PC-3 (cell line): ENCODE data around the gene MGAM2. TPM values are rescaled to one million over a fixed set of nuclear protein-coding genes. Genes with fewer than 3 reads are reported as not detected.

ENCODE experiments used
- ATAC-seq: fragments of 200-7000 bp; cut with Tn5 transposase; 2 replicates; pipeline ENCODE4 v1.9.1; 2020; ENCODE audit warnings: mild to moderate bottlenecking, moderate library complexity
- BruUV-seq: library from RNA; stranded (reverse); fragments of 400-500 nt; replicated peaks from 2 replicates; lab custom pipeline; 2021; lab: Mats Ljungman, UMichigan
- CTCF ChIA-PET: fragments of 300-600 bp; sonication (Branson Sonifier 250); formaldehyde crosslinking; loops from one replicate; lab custom pipeline; 2022; ENCODE audit warnings: antibody characterized with exemption; lab: Charles Lee
- POLR2A ChIA-PET: fragments of 300-600 bp; sonication (Branson Sonifier 250); formaldehyde crosslinking; loops from one replicate; lab custom pipeline; 2022; ENCODE audit warnings: antibody characterized with exemption; ENCODE audit not compliant: unreplicated experiment; lab: Charles Lee
- DNase-seq: peaks from one replicate; pipeline ENCODE4 v3.0.0-alpha.2; 2015
- H2AFZ ChIP-seq: fragments of 300-600 bp; sonication (generic); 2 replicates; pipeline ENCODE4 v1.6.0; 2016; ENCODE audit warnings: antibody characterized with exemption, low read length
- H3F3A ChIP-seq: fragments of 300-600 bp; sonication (generic); one replicate; pipeline ENCODE4 v1.6.0; 2017; ENCODE audit warnings: antibody characterized with exemption, low read length, control low read depth, mild to moderate bottlenecking; ENCODE audit not compliant: unreplicated experiment
- H3K27ac ChIP-seq: fragments of 300-600 bp; sonication (generic); 2 replicates; pipeline ENCODE4 v1.5.1; 2016; ENCODE audit warnings: mild to moderate bottlenecking, low read length
- H3K27me3 ChIP-seq: fragments of 300-600 bp; sonication (generic); 2 replicates; pipeline ENCODE4 v1.6.1; 2016; ENCODE audit warnings: low read length, mixed read lengths
- H3K36me3 ChIP-seq: fragments of 300-600 bp; sonication (generic); 2 replicates; pipeline ENCODE4 v1.6.1; 2016; ENCODE audit warnings: low read depth, mixed run types, low read length, mixed read lengths
- H3K4me1 ChIP-seq: fragments of 300-600 bp; sonication (generic); 2 replicates; pipeline ENCODE4 v1.5.1; 2016; ENCODE audit warnings: low read length; ENCODE audit not compliant: insufficient read depth
- H3K4me2 ChIP-seq: fragments of 300-600 bp; sonication (generic); 2 replicates; pipeline ENCODE4 v1.6.0; 2016; ENCODE audit warnings: low read length
- H3K4me3 ChIP-seq: fragments of 300-600 bp; sonication (generic); 2 replicates; pipeline ENCODE4 v1.5.1; 2016; ENCODE audit warnings: mild to moderate bottlenecking, low read length, mixed read lengths
- H3K79me2 ChIP-seq: fragments of 300-600 bp; sonication (generic); 2 replicates; pipeline ENCODE4 v1.6.1; 2017; ENCODE audit warnings: low read length, mixed read lengths
- H3K9ac ChIP-seq: fragments of 300-600 bp; sonication (generic); 2 replicates; pipeline ENCODE4 v1.6.0; 2016; ENCODE audit warnings: mild to moderate bottlenecking, low read length
- H3K9me2 ChIP-seq: fragments of 300-600 bp; sonication (generic); replicated peaks from 2 replicates; pipeline ENCODE4 v1.6.1; 2016; ENCODE audit warnings: mixed run types, low read length, mixed read lengths
- H3K9me3 ChIP-seq: fragments of 300-600 bp; sonication (generic); 2 replicates; pipeline ENCODE4 v1.6.1; 2016; ENCODE audit warnings: low read length, mixed read lengths
- H4K20me1 ChIP-seq: fragments of 300-600 bp; sonication (generic); 2 replicates; pipeline ENCODE4 v1.6.1; 2016; ENCODE audit warnings: low read length, mixed read lengths
- EZH2 ChIP-seq: fragments of 300-600 bp; sonication (generic); IDR thresholded peaks from one replicate; pipeline ENCODE4 v1.6.1; 2017; ENCODE audit warnings: antibody characterized with exemption, mild to moderate bottlenecking, low read length; ENCODE audit not compliant: unreplicated experiment
- EZH2phosphoT487 ChIP-seq: fragments of 300-600 bp; sonication (generic); IDR thresholded peaks from 2 replicates; pipeline ENCODE4 v1.6.1; 2018; ENCODE audit warnings: mild to moderate bottlenecking, antibody characterized with exemption, low read length, borderline replicate concordance
- intact Hi-C: fragments of 100-400 bp; cut with micrococcal nuclease; formaldehyde crosslinking; loops from 2 replicates; pipeline ENCODE4 v1.9.0; 2023
- total RNA-seq: library from RNA; depleted of rRNA; stranded (reverse); fragments of >200 nt; gene quantifications from 2 replicates; pipeline ENCODE4 v1.2.3, GENCODE V29; 2014
- TF ChIP-seq, protein P1 (sequence below): fragments of 300-600 bp; sonication (generic); conservative IDR thresholded peaks from 2 replicates; pipeline ENCODE4 v1.5.1; 2017; ENCODE audit warnings: antibody characterized with exemption, low read depth, mild to moderate bottlenecking, low read length

The MGAM2 gene
- total RNA-seq, 1 experiment from 2014 or later, result not detected

DNA sequence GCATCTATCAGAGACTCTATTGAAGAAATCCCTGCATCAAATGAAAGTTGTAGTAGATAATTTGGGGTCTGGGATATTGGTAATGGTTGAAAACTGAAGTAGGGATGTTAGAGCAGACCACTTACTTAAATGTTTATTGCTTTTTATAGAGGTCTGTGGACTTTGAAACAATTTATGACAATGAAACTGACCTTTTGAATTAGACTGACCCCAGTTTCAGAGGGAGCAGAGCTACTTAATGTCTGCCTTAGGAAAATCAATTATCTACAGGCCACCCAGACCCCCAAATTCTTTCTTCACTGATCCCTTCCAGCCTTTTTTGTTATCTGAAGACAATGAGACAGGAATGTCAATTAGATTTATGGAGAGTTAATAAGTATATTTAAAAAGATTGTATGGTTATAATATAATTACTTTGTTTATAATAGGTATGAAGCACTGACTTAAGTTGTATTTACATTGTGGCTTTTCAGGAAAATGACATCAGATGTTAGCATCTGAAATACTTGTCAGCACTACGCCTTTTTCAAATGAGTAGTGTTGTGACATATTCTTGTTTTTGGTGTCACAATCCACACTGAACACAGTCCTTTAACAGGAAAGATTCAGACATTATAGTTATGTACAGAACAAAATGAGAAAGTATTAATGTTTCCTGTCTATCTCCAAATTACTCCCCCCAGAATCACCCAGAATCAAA lies 13.9 kb downstream of the MGAM2 start:
- ATAC-seq (no peak), DNase-seq (peak; percentile 8)
- POLR2A ChIA-PET, result no interaction called here
- H3K27me3 ChIP-seq, result peaks cover 13% of the 10 kb centered on the region
- no peak overlapping the region for H3K4me3 ChIP-seq
- no peak overlapping the region for H3K4me2 ChIP-seq
- CTCF ChIA-PET, result no interaction called here
- no peaks in the 10 kb centered on the region for H3K9me2 ChIP-seq
- BruUV-seq, result no TSS peak
- no peak overlapping the region for H3K27ac ChIP-seq
- H3K36me3 ChIP-seq, result no peaks in the 10 kb centered on the region
- H3F3A ChIP-seq, result no peaks in the 10 kb centered on the region
- H3K9me3 ChIP-seq, result no peaks in the 10 kb centered on the region
- H4K20me1 ChIP-seq, result no peaks in the 10 kb centered on the region
- TF ChIP-seq EZH2 (no peak), EZH2phosphoT487 (no peak)
- TF ChIP-seq, protein P1, sequence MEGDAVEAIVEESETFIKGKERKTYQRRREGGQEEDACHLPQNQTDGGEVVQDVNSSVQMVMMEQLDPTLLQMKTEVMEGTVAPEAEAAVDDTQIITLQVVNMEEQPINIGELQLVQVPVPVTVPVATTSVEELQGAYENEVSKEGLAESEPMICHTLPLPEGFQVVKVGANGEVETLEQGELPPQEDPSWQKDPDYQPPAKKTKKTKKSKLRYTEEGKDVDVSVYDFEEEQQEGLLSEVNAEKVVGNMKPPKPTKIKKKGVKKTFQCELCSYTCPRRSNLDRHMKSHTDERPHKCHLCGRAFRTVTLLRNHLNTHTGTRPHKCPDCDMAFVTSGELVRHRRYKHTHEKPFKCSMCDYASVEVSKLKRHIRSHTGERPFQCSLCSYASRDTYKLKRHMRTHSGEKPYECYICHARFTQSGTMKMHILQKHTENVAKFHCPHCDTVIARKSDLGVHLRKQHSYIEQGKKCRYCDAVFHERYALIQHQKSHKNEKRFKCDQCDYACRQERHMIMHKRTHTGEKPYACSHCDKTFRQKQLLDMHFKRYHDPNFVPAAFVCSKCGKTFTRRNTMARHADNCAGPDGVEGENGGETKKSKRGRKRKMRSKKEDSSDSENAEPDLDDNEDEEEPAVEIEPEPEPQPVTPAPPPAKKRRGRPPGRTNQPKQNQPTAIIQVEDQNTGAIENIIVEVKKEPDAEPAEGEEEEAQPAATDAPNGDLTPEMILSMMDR, result no peak
- no peaks in the 10 kb centered on the region for H3K79me2 ChIP-seq
- intact Hi-C loops, result no loop called here
- H3K4me1 ChIP-seq, result no peaks in the 10 kb centered on the region
- no peak overlapping the region for H2AFZ ChIP-seq
- no peak overlapping the region for H3K9ac ChIP-seq

DNA sequence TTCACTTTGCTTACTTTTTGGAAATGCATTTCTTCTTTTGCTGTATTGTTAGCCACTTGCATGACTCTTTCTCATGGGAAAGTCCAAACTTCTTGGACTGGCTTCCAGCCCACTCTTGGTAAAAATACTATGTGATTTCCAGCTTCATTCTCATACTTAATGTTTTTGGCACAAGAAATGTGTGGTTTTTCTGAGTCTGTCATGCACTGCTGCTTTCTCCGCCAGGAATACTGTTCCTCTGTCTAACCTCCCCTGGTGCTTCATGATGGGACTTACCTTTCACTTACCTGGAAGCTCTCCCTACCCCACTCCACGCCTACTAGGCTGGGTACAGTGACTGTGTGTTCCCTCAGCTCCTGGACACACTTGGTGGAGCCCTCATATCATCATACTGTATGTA lies 18.7 kb downstream of the MGAM2 start:
- no peak overlapping the region for H3K4me3 ChIP-seq
- no peak overlapping the region for H3K27ac ChIP-seq
- no peaks in the 10 kb centered on the region for H3K36me3 ChIP-seq
- no peaks in the 10 kb centered on the region for H3K9me2 ChIP-seq
- H3K4me1 ChIP-seq, result no peaks in the 10 kb centered on the region
- ChIA-PET CTCF (no interaction called here), POLR2A (no interaction called here)
- H3K9ac ChIP-seq, result no peak overlapping the region
- intact Hi-C loops, result no loop called here
- TF ChIP-seq EZH2phosphoT487 (no peak), EZH2 (no peak)
- TF ChIP-seq, protein P1, result no peak
- no peak for ATAC-seq
- H3K27me3 ChIP-seq, result no peaks in the 10 kb centered on the region
- no peak overlapping the region for H2AFZ ChIP-seq
- peak; percentile 19 for DNase-seq
- no peaks in the 10 kb centered on the region for H3K9me3 ChIP-seq
- H3F3A ChIP-seq, result no peaks in the 10 kb centered on the region
- H3K4me2 ChIP-seq, result no peak overlapping the region
- no TSS peak for BruUV-seq
- no peaks in the 10 kb centered on the region for H4K20me1 ChIP-seq
- no peaks in the 10 kb centered on the region for H3K79me2 ChIP-seq

DNA sequence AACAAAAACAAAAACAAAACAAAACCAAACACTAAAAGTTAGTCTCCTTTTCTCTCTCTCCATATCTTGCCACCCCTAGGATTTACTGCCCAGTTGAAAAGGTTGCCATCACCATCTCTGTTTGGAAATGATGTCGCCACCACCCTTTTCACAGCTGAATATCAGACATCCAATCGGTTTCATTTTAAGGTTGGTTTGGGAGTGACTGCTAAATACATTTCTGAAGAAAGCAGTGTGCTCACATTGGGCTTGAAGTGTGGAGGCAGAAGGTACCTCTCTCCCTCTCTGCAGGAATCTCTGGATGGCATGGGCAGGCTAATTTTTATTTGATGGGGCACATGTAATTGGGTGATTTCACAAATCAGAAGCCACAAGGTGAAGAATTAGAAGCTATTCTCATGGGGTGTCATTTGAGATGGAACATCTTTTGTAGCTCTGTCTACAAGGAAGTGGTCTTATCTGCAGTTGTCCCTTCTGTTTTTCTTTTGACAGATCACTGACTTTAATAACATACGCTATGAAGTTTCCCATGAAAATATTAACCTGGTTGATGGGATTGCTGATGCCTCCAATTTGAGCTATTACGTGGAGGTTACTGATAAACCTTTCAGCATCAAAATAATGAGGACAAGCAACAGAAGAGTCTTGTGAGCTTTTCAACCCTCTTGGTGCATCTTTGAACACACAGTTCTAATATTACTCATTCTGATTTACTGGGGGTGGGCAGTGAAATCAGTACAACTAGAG lies 20.1 kb downstream of the MGAM2 start:
- no peak overlapping the region for H3K27ac ChIP-seq
- no peaks in the 10 kb centered on the region for H3F3A ChIP-seq
- intact Hi-C loops, result no loop called here
- no peak for ATAC-seq
- BruUV-seq, result no TSS peak
- ChIA-PET POLR2A (no interaction called here), CTCF (no interaction called here)
- no peak overlapping the region for H3K9ac ChIP-seq
- TF ChIP-seq EZH2 (no peak), EZH2phosphoT487 (no peak)
- TF ChIP-seq, protein P1, result no peak
- H3K4me1 ChIP-seq, result no peaks in the 10 kb centered on the region
- no peak overlapping the region for H3K4me3 ChIP-seq
- no peak overlapping the region for H3K4me2 ChIP-seq
- no peak overlapping the region for H2AFZ ChIP-seq
- H3K9me3 ChIP-seq, result no peaks in the 10 kb centered on the region
- H3K27me3 ChIP-seq, result no peaks in the 10 kb centered on the region
- H3K9me2 ChIP-seq, result no peaks in the 10 kb centered on the region
- no peaks in the 10 kb centered on the region for H3K79me2 ChIP-seq
- no peaks in the 10 kb centered on the region for H3K36me3 ChIP-seq
- H4K20me1 ChIP-seq, result no peaks in the 10 kb centered on the region
- no peak for DNase-seq
